Uterus (tissue), 4 donors: ENCODE measurements around the gene PRSS38. TPM values are rescaled to one million over a fixed set of nuclear protein-coding genes. Genes with fewer than 3 reads are reported as not detected.

Experiments
- DNase-seq, 2 donors: peaks; one replicate each; pipeline ENCODE4 v3.0.0-alpha.2; 2019 to 2020
- H3K27ac ChIP-seq, 2 donors: fragments of 200-600 bp; sonication (generic); 1 replicate in 1 of 2; 2 replicates in 1 of 2; pipeline ENCODE4 v1.5.1; 2016 to 2018
- H3K27me3 ChIP-seq, 2 donors: fragments of 200-600 bp; sonication (generic); one replicate each; pipeline ENCODE4 v1.5.1; 2018 to 2019; ENCODE audit warnings: control low read depth in 1 of 2
- H3K36me3 ChIP-seq, 2 donors: fragments of 200-600 bp; sonication (generic); one replicate each; pipeline ENCODE4 v1.5.1; 2019; ENCODE audit warnings: control low read depth in 1 of 2
- H3K4me1 ChIP-seq, 2 donors: fragments of 200-600 bp; sonication (generic); one replicate each; pipeline ENCODE4 v1.5.1; 2018 to 2019; ENCODE audit warnings: control low read depth in 1 of 2
- H3K4me3 ChIP-seq, 2 donors: fragments of 200-600 bp; sonication (generic); 1 replicate in 1 of 2; 2 replicates in 1 of 2; pipeline ENCODE4 v1.5.1; 2018 to 2019; ENCODE audit warnings: mild to moderate bottlenecking in 1 of 2
- H3K9me3 ChIP-seq, 2 donors: fragments of 200-600 bp; sonication (generic); one replicate each; pipeline ENCODE4 v1.5.1; 2019; ENCODE audit warnings: control low read depth in 1 of 2
- CTCF ChIP-seq, 4 experiments: fragments of 200-600 bp in 2 of 4; fragments of 450-650 bp in 2 of 4; sonication (generic) in 2 of 4; IDR thresholded peaks; one replicate each; pipeline ENCODE4 v1.5.1; 2016 to 2019; ENCODE audit warnings: antibody characterized with exemption in 4 of 4, mild to moderate bottlenecking in 2 of 4, moderate library complexity in 1 of 4
- POLR2A ChIP-seq, 2 donors: fragments of 450-650 bp; IDR thresholded peaks; one replicate each; pipeline ENCODE4 v1.6.1; 2016; ENCODE audit warnings: antibody characterized with exemption in 2 of 2, mild to moderate bottlenecking in 1 of 2, moderate library complexity in 1 of 2
- intact Hi-C: fragments of 100-400 bp; cut with DNase I; formaldehyde crosslinking; loops from one replicate; pipeline ENCODE4 v1.15.1; 2023; ENCODE audit warnings: low total_unique reads
- total RNA-seq, 4 donors: library from RNA; depleted of rRNA in 3 of 4; stranded (reverse); fragments of >200 nt in 3 of 4; gene quantifications; one replicate each; pipeline versions ENCODE4 v1.1.0 to v1.2.4, GENCODE V29; 2014 to 2023
- donor health status: DM: yes; HTN: yes; CAD: no.

PRSS38 gene
- total RNA-seq, 4 donors from 2014 or later: not detected

GRCh38 chr1:227809026-227809425 is 6.4 kb upstream of the PRSS38 start:
- no peak for DNase-seq
- intact Hi-C loops: no loop called here
- no peaks in the 10 kb centered on the region for H3K27me3 ChIP-seq
- TF ChIP-seq POLR2A (IDR thresholded peaks at IDR 0.05): no peak
- no peak overlapping the region for H3K4me3 ChIP-seq
- peaks cover 0 to 4% of the 10 kb centered on the region in 2 donors for H3K9me3 ChIP-seq
- no peaks in the 10 kb centered on the region for H3K4me1 ChIP-seq
- H3K27ac ChIP-seq: no peak overlapping the region
- no peaks in the 10 kb centered on the region for H3K36me3 ChIP-seq

- intact Hi-C loops: no loop called here
These were observed 1.5 kb upstream of the PRSS38 start for GRCh38 chr1:227813962-227814361.

GRCh38 chr1:227816750-227817446 is 1.4 kb downstream of the PRSS38 start:
- no peak overlapping the region for H3K4me3 ChIP-seq
- intact Hi-C loops: no loop called here
- H3K27ac ChIP-seq: no peak overlapping the region
- no peak for TF ChIP-seq POLR2A (IDR thresholded peaks at IDR 0.05)
- no peak for TF ChIP-seq CTCF (IDR thresholded peaks at IDR 0.05)
- H3K4me1 ChIP-seq: no peaks in the 10 kb centered on the region
- no peaks in the 10 kb centered on the region for H3K36me3 ChIP-seq
- H3K9me3 ChIP-seq: peaks cover 0 to 8% of the 10 kb centered on the region in 2 donors
- no peaks in the 10 kb centered on the region for H3K27me3 ChIP-seq
- no peak for DNase-seq

More at GRCh38 chr1:227813962-227814361, 1.5 kb upstream of the PRSS38 start:
- Histone ChIP-seq H3K36me3 (no peaks in the 10 kb centered on the region), H3K27me3 (no peaks in the 10 kb centered on the region), H3K4me1 (no peaks in the 10 kb centered on the region), H3K9me3 (peaks cover 0 to 8% of the 10 kb centered on the region in 2 donors), H3K4me3 (no peak overlapping the region), H3K27ac (no peak overlapping the region)
- TF ChIP-seq CTCF (IDR thresholded peaks at IDR 0.05) (no peak), POLR2A (IDR thresholded peaks at IDR 0.05) (no peak)
- no peak for DNase-seq

- H3K27me3 ChIP-seq: no peaks in the 10 kb centered on the region
- no peaks in the 10 kb centered on the region for H3K36me3 ChIP-seq
- H3K9me3 ChIP-seq: no peaks in the 10 kb centered on the region
- no peak for DNase-seq
- no peak overlapping the region for H3K4me3 ChIP-seq
- H3K4me1 ChIP-seq: no peaks in the 10 kb centered on the region
- no peak overlapping the region for H3K27ac ChIP-seq
- TF ChIP-seq CTCF (IDR thresholded peaks at IDR 0.05): no peak
- no peak for TF ChIP-seq POLR2A (IDR thresholded peaks at IDR 0.05)
- intact Hi-C loops: no loop called here
These were observed 8.1 kb downstream of the PRSS38 start for GRCh38 chr1:227823537-227823936.

GRCh38 chr1:227824204-227824603 is 8.7 kb downstream of the PRSS38 start:
- no peak for DNase-seq
- intact Hi-C loops: no loop called here
- Histone ChIP-seq H3K4me1 (no peaks in the 10 kb centered on the region), H3K27ac (no peak overlapping the region), H3K4me3 (no peak overlapping the region), H3K36me3 (no peaks in the 10 kb centered on the region), H3K9me3 (no peaks in the 10 kb centered on the region), H3K27me3 (no peaks in the 10 kb centered on the region)
- TF ChIP-seq POLR2A (IDR thresholded peaks at IDR 0.05) (no peak), CTCF (IDR thresholded peaks at IDR 0.05) (no peak)
